HepG2 (cell line): ENCODE data around the gene MXD3. TPM values are rescaled to one million over a fixed set of nuclear protein-coding genes. Genes with fewer than 3 reads are reported as not detected.

Experiments used
- GPBP1L1 ChIP-seq: sonication (generic); formaldehyde crosslinking; IDR thresholded peaks from 2 replicates; pipeline ENCODE4 v1.5.0; 2020; ENCODE audit warnings: mild to moderate bottlenecking, missing genetic modification reagents
- HIC2 ChIP-seq: sonication (generic); formaldehyde crosslinking; IDR thresholded peaks from 2 replicates; pipeline ENCODE4 v1.9.0; 2022; ENCODE audit warnings: low read depth, missing genetic modification reagents
- HMGXB3 ChIP-seq: sonication (generic); formaldehyde crosslinking; IDR thresholded peaks from 2 replicates; pipeline ENCODE4 v1.4.0; 2020; ENCODE audit warnings: missing genetic modification reagents, borderline replicate concordance
- IRX3 ChIP-seq: sonication (generic); formaldehyde crosslinking; IDR thresholded peaks from 2 replicates; pipeline ENCODE4 v1.8.1; 2023; ENCODE audit warnings: mild to moderate bottlenecking, low read depth, missing genetic modification reagents, borderline replicate concordance
- SNAPC4 ChIP-seq: sonication (generic); formaldehyde crosslinking; IDR thresholded peaks from 2 replicates; pipeline ENCODE4 v1.4.0; 2020; ENCODE audit warnings: mild to moderate bottlenecking, missing genetic modification reagents
- TOE1 ChIP-seq: sonication (generic); formaldehyde crosslinking; IDR thresholded peaks from 2 replicates; pipeline ENCODE4 v1.4.0; 2020; ENCODE audit warnings: mild to moderate bottlenecking, missing genetic modification reagents
- ZBTB21 ChIP-seq: sonication (generic); formaldehyde crosslinking; IDR thresholded peaks from 2 replicates; pipeline ENCODE4 v1.4.0; 2020; ENCODE audit warnings: missing genetic modification reagents
- ZKSCAN1 ChIP-seq: fragments of 150-350 bp; IDR thresholded peaks from 2 replicates; pipeline ENCODE4 v1.6.1; 2014; ENCODE audit warnings: low read length
- ZNF512B ChIP-seq: sonication (generic); formaldehyde crosslinking; IDR thresholded peaks from 2 replicates; pipeline ENCODE4 v1.5.1; 2020; ENCODE audit warnings: missing genetic modification reagents, mild to moderate bottlenecking, borderline replicate concordance
- ZNF597 ChIP-seq: sonication (generic); formaldehyde crosslinking; IDR thresholded peaks from 2 replicates; pipeline ENCODE4 v1.5.0; 2020; ENCODE audit warnings: missing genetic modification reagents
- ZSCAN9 ChIP-seq: IDR thresholded peaks from 2 replicates; pipeline ENCODE4 v1.6.1; 2016; ENCODE audit warnings: borderline replicate concordance
- polyA plus RNA-seq, 8 experiments: library from polyadenylated mRNA; depleted of rRNA in 3 of 8; stranded (reverse) in 7 of 8; unstranded in 1 of 8; fragments of >200 nt; fragmentation: Illumina TruSeq in 4 of 8; extraction: Trizol in 4 of 8; gene quantifications; 2 replicates each; pipeline versions ENCODE4 v1.2.1 to v1.2.3, GENCODE V29; 2011 to 2016; ENCODE audit warnings: low read depth in 4 of 8, missing spikeins in 1 of 8, mixed read lengths in 1 of 8; ENCODE audit not compliant: insufficient read depth in 1 of 8
- total RNA-seq, 5 experiments: library from RNA; depleted of rRNA; stranded (reverse); fragments of >200 nt; fragmentation: Illumina TruSeq; extraction: Trizol; gene quantifications; 2 replicates each; pipeline ENCODE4 v1.2.3, GENCODE V29; 2016; ENCODE audit warnings: low read depth in 1 of 5

The MXD3 gene
- total and polyA plus RNA-seq, 2 of the 13 experiments (the other 11 are each of a cell fraction or from before 2014, with no cell fraction given) = 10.5 to 12.8 TPM

- TF ChIP-seq ZBTB21 (CRISPR knock-in tag) (no peak), ZNF512B (CRISPR knock-in tag) (no peak), ZKSCAN1 (no peak), HMGXB3 (CRISPR knock-in tag) (no peak), ZNF597 (no peak), GPBP1L1 (CRISPR knock-in tag) (no peak), ZSCAN9 (no peak), IRX3 (CRISPR knock-in tag) (no peak), SNAPC4 (CRISPR knock-in tag) (no peak), TOE1 (CRISPR knock-in tag) (no peak), HIC2 (CRISPR knock-in tag) (no peak)
- TF ChIP-seq, all 625 proteins: peak for 0
Measured at GRCh38 chr5:177356746-177357145, 45.0 kb upstream of the MXD3 start (continued).
